Thyroid gland (tissue), 4 donors: ENCODE measurements around the gene CHST2.

Experiments
- CTCF ChIP-seq, 6 experiments: fragments of 200-600 bp in 3 of 6; fragments of 450-650 bp in 3 of 6; sonication (generic) in 3 of 6; IDR thresholded peaks; one replicate each; pipeline ENCODE4 v1.5.1; 2016 to 2019; ENCODE audit warnings: antibody characterized with exemption in 6 of 6, mild to moderate bottlenecking in 2 of 6, inconsistent platforms in 1 of 6, moderate library complexity in 1 of 6
- POLR2A ChIP-seq, 2 donors: fragments of 450-650 bp; IDR thresholded peaks; one replicate each; pipeline ENCODE4 v1.6.1; 2017; ENCODE audit warnings: antibody characterized with exemption in 2 of 2, mild to moderate bottlenecking in 2 of 2, moderate library complexity in 1 of 2

- no peak for TF ChIP-seq POLR2A (IDR thresholded peaks at IDR 0.05)
- no peak for TF ChIP-seq CTCF (IDR thresholded peaks at IDR 0.05)
These were observed 48.6 kb downstream of the CHST2 start for GRCh38 chr3:143167969-143168854.
